H9 (cell line): ENCODE data around the gene ITIH5. TPM values are rescaled to one million over a fixed set of nuclear protein-coding genes. Genes with fewer than 3 reads are reported as not detected.

Source experiments
- DNase-seq: peaks from one replicate; pipeline ENCODE4 v3.0.0-alpha.2; 2017
- H2AFZ ChIP-seq: one replicate; pipeline ENCODE4 v1.6.1; 2013; ENCODE audit warnings: mild to moderate bottlenecking, low read length, control low read depth, moderate library complexity
- H2AK5ac ChIP-seq: 2 replicates; pipeline ENCODE4 v1.6.1; 2013; ENCODE audit warnings: low read length, control low read depth, mixed read lengths; ENCODE audit not compliant: insufficient read length
- H2BK120ac ChIP-seq: one replicate; pipeline ENCODE4 v1.6.1; 2013; ENCODE audit warnings: low read depth, mild to moderate bottlenecking, low read length, control low read depth, inconsistent platforms; ENCODE audit not compliant: poor library complexity, severe bottlenecking
- H2BK12ac ChIP-seq: 2 replicates; pipeline ENCODE4 v1.6.1; 2013; ENCODE audit warnings: low read length, control low read depth, mixed read lengths, low read depth; ENCODE audit not compliant: insufficient read length
- H2BK15ac ChIP-seq: 2 replicates; pipeline ENCODE4 v1.6.1; 2013; ENCODE audit warnings: low read depth, low read length, control low read depth
- H2BK20ac ChIP-seq: one replicate; pipeline ENCODE4 v1.6.1; 2013; ENCODE audit warnings: low read depth, mild to moderate bottlenecking, low read length, control low read depth, inconsistent platforms; ENCODE audit not compliant: poor library complexity, severe bottlenecking
- H2BK5ac ChIP-seq: 2 replicates; pipeline ENCODE4 v1.6.1; 2013; ENCODE audit warnings: low read length, control low read depth, mixed read lengths; ENCODE audit not compliant: insufficient read length
- H3K14ac ChIP-seq: 2 replicates; pipeline ENCODE4 v1.6.1; 2013; ENCODE audit warnings: low read length, control low read depth; ENCODE audit not compliant: insufficient read depth
- H3K18ac ChIP-seq: 2 replicates; pipeline ENCODE4 v1.6.1; 2013; ENCODE audit warnings: low read depth, mild to moderate bottlenecking, mixed read lengths, low read length, control low read depth; ENCODE audit not compliant: insufficient read length
- H3K23ac ChIP-seq: 2 replicates; pipeline ENCODE4 v1.6.1; 2013; ENCODE audit warnings: low read length, control low read depth, mixed read lengths, low read depth; ENCODE audit not compliant: insufficient read length
- H3K23me2 ChIP-seq: 2 replicates; pipeline ENCODE4 v1.6.1; 2013; ENCODE audit warnings: low read depth, mild to moderate bottlenecking, mixed read lengths, low read length, control low read depth; ENCODE audit not compliant: insufficient read length, poor library complexity, severe bottlenecking
- H3K27ac ChIP-seq: 2 replicates; pipeline ENCODE4 v1.5.1; 2013; ENCODE audit warnings: low read length, control low read depth, mixed read lengths, low read depth; ENCODE audit not compliant: insufficient read length
- H3K27me3 ChIP-seq: 2 replicates; pipeline ENCODE4 v1.6.1; 2013; ENCODE audit warnings: low read length, control low read depth, inconsistent platforms; ENCODE audit not compliant: insufficient read depth
- H3K4ac ChIP-seq: 2 replicates; pipeline ENCODE4 v1.6.1; 2013; ENCODE audit warnings: low read depth, mild to moderate bottlenecking, control low read depth, inconsistent platforms, low read length, moderate library complexity
- H3K4me1 ChIP-seq: 2 replicates; pipeline ENCODE4 v1.6.1; 2013; ENCODE audit warnings: low read length, control low read depth, inconsistent platforms; ENCODE audit not compliant: insufficient read depth
- H3K4me2 ChIP-seq: 2 replicates; pipeline ENCODE4 v1.6.1; 2013; ENCODE audit warnings: low read length, control low read depth, mixed read lengths; ENCODE audit not compliant: insufficient read length, insufficient read depth
- H3K56ac ChIP-seq: 2 replicates; pipeline ENCODE4 v1.6.1; 2013; ENCODE audit warnings: low read depth, mild to moderate bottlenecking, mixed read lengths, low read length, control low read depth; ENCODE audit not compliant: insufficient read length
- H3K79me1 ChIP-seq: 2 replicates; pipeline ENCODE4 v1.6.1; 2013; ENCODE audit warnings: low read depth, mild to moderate bottlenecking, moderate library complexity, low read length, control low read depth, inconsistent platforms; ENCODE audit not compliant: insufficient read depth, poor library complexity, severe bottlenecking
- H3K79me2 ChIP-seq: 2 replicates; pipeline ENCODE4 v1.6.1; 2013; ENCODE audit warnings: low read length, control low read depth, inconsistent platforms; ENCODE audit not compliant: insufficient read depth
- H3K9ac ChIP-seq: 2 replicates; pipeline ENCODE4 v1.6.1; 2013; ENCODE audit warnings: low read length, control low read depth, mixed read lengths; ENCODE audit not compliant: insufficient read length; ENCODE audit errors: extremely low read depth
- H3K9me3 ChIP-seq: one replicate; pipeline ENCODE4 v1.6.1; 2013; ENCODE audit warnings: low read depth, low read length, inconsistent platforms; ENCODE audit not compliant: control insufficient read depth
- H3T11ph ChIP-seq: one replicate; pipeline ENCODE4 v1.6.1; 2013; ENCODE audit warnings: mild to moderate bottlenecking, low read length, control low read depth, inconsistent platforms
- H4K20me1 ChIP-seq: one replicate; pipeline ENCODE4 v1.6.1; 2013; ENCODE audit not compliant: control insufficient read depth, insufficient read length, insufficient read depth
- H4K5ac ChIP-seq: 2 replicates; pipeline ENCODE4 v1.6.1; 2013; ENCODE audit warnings: low read depth, mild to moderate bottlenecking, mixed read lengths, low read length, control low read depth; ENCODE audit not compliant: insufficient read length
- H4K8ac ChIP-seq: replicated peaks from 2 replicates; pipeline ENCODE4 v1.6.1; 2013; ENCODE audit warnings: low read length, control low read depth, mixed read lengths, low read depth; ENCODE audit not compliant: insufficient read length
- H4K91ac ChIP-seq: 2 replicates; pipeline ENCODE4 v1.6.1; 2013; ENCODE audit warnings: low read depth, mild to moderate bottlenecking, moderate library complexity, mixed read lengths, low read length, control low read depth; ENCODE audit not compliant: insufficient read length
- H3K27ac Mint-ChIP-seq, 3 experiments: 2 replicates in 2 of 3; 3 replicates in 1 of 3; pipeline ENCODE4 v1.8.0; 2020 to 2021; ENCODE audit warnings: mixed read lengths in 3 of 3, mild to moderate bottlenecking in 1 of 3, moderate library complexity in 1 of 3
- H3K27me3 Mint-ChIP-seq: 2 replicates; pipeline ENCODE4 v1.8.0; 2021; ENCODE audit warnings: low read depth, mild to moderate bottlenecking, moderate library complexity, mixed read lengths
- H3K36me3 Mint-ChIP-seq, 3 experiments: 2 replicates in 2 of 3; 3 replicates in 1 of 3; pipeline ENCODE4 v1.8.0; 2020 to 2021; ENCODE audit warnings: low read depth in 3 of 3, mixed read lengths in 3 of 3; ENCODE audit not compliant: insufficient read depth in 1 of 3
- H3K4me1 Mint-ChIP-seq, 2 experiments: 2 replicates each; pipeline ENCODE4 v1.8.0; 2020; ENCODE audit warnings: mixed read lengths in 2 of 2
- H3K4me3 Mint-ChIP-seq, 2 experiments: 2 replicates in 1 of 2; 3 replicates in 1 of 2; pipeline ENCODE4 v1.8.0; 2020 to 2021; ENCODE audit warnings: mild to moderate bottlenecking in 2 of 2, mixed read lengths in 2 of 2, moderate library complexity in 1 of 2
- H3K9me3 Mint-ChIP-seq, 2 experiments: 2 replicates in 1 of 2; 3 replicates in 1 of 2; pipeline ENCODE4 v1.8.0; 2020; ENCODE audit warnings: mild to moderate bottlenecking in 2 of 2, mixed read lengths in 2 of 2, moderate library complexity in 1 of 2
- CTCF ChIP-seq: fragments of 200-600 bp; sonication (generic); conservative IDR thresholded peaks from 3 replicates; pipeline ENCODE4 v1.8.0; 2021; ENCODE audit warnings: antibody characterized with exemption, mild to moderate bottlenecking
- WGBS: extraction: QIAGEN DNeasy Blood & Tissue Kit; methylation state at CpG from one replicate; pipeline ENCODE4 v1.1.7; 2013; ENCODE audit warnings: missing lambda C conversion rate, low lambda C conversion rate, mixed read lengths; ENCODE audit not compliant: insufficient read length; ENCODE audit errors: extremely low coverage; 5-methylcytosine and 5-hydroxymethylcytosine counted together
- total RNA-seq: library from RNA; stranded (reverse); gene quantifications from 2 replicates; pipeline ENCODE4 v1.2.1, GENCODE V29; 2021

The ITIH5 gene
- total RNA-seq, 1 experiment from 2014 or later = 1.3 TPM

- Histone ChIP-seq H3K4me1 (no peaks in the 10 kb centered on the region), H4K5ac (no peak overlapping the region), H3K23me2 (no peaks in the 10 kb centered on the region), H4K8ac (no peak overlapping the region), H2AFZ (no peak overlapping the region), H2BK15ac (no peak overlapping the region), H2BK12ac (no peak overlapping the region), H2BK120ac (no peak overlapping the region), H3K9me3 (no peaks in the 10 kb centered on the region), H3K27ac (no peak overlapping the region), H3K4me2 (no peak overlapping the region), H4K20me1 (no peaks in the 10 kb centered on the region), H3K9ac (no peak overlapping the region), H3T11ph (no peak overlapping the region), H3K27me3 (no peaks in the 10 kb centered on the region), H3K79me1 (no peaks in the 10 kb centered on the region), H4K91ac (no peak overlapping the region), H2BK20ac (no peak overlapping the region), H2AK5ac (no peak overlapping the region), H3K56ac (no peak overlapping the region), H3K14ac (no peak overlapping the region), H3K4ac (no peak overlapping the region), H3K18ac (no peak overlapping the region), H3K79me2 (no peaks in the 10 kb centered on the region), H3K23ac (no peak overlapping the region), H2BK5ac (no peak overlapping the region)
- WGBS = no CpG with 5 or more reads among the region's 3 CpGs
- Mint-ChIP-seq H3K27me3 (no peaks in the 10 kb centered on the region; the same call in 1 of the 2 replicates), H3K4me1 (peaks cover 4 to 8% of the 10 kb centered on the region in 2 experiments; a peak in 3 of 4 replicates), H3K36me3 (no peaks in the 10 kb centered on the region; a peak in 1 of 7 replicates), H3K9me3 (no peaks in the 10 kb centered on the region; a peak in 1 of 5 replicates), H3K27ac (no peak overlapping the region), H3K4me3 (no peak overlapping the region)
- no peak for TF ChIP-seq CTCF
- no peak for DNase-seq
Observed at GRCh38 chr10:7601023-7601656, 65.6 kb downstream of the ITIH5 start.
